Putamen (tissue), 1 donor: ENCODE results near the gene LATS2.

Experiments used
- DNase-seq: peaks from one replicate; pipeline ENCODE4 v3.0.0-alpha.2; 2016; ENCODE audit warnings: low spot score

LATS2 gene

DNA sequence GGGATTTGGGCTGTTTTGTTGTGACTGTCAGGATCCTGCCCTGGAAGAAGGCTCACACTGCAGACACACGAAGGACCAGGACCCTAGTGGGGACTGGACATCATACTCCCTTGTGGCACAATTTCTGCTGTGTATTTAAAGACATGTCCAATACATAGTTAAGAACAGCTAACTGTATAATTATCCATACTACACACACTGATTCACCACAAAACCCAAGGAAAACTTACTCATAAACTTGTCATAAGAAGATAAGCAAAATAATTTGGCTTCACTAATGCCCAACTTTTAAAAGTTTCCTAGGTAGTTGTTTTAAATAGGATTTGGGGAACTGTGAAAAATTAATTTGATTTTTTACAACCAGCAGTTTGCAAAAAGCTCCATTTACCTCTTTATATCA lies 46.1 kb downstream of the LATS2 start:
- DNase-seq = no peak

DNA sequence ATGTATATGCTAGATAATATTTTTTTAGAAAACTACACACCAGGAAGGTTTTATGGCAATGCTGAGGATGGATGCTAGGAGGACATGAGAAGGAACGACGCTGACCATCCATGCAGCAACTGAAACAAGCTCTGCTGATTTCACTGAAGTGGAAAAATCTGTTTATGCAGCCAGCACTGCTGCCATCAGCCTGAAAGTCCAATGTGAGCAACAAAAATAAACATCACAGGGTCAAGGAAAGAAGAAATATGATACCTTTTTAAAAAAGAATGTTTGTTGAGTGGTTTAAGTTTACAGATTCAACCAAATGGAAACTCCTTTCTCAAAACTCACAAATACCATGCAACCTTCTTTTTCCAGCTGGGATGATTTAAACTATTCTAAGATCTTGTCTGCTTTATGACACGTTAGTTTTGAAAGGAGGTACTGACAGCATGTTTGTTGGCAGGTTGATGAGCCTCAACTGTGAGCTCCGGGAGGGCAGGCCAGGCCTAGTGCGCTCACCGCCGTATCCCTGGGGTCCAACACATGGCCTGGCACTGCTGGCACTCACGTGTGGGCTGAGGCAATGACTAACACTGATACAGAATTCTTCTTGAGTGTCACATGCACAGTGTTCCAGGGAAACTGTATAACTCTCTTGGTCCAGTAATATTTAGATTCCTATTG lies 46.8 kb downstream of the LATS2 start:
- no peak for DNase-seq

DNA sequence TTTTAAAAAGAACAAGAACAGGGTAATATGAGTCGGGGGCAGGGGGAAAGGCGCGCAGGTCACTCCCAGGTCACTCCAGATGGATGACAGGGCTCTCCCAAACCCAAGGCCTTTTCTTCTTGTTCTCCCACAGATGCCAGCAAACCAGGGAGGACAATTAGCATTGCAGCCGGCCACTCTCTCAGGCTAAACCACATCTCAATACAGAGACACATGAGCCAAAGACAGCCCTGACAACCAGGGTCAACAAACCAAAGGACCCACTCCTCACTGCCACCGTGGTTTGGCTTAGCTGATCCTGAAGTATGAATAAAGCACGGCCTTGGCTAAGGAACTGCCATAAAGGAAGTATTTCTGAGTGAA lies 47.3 kb downstream of the LATS2 start:
- no peak for DNase-seq

DNA sequence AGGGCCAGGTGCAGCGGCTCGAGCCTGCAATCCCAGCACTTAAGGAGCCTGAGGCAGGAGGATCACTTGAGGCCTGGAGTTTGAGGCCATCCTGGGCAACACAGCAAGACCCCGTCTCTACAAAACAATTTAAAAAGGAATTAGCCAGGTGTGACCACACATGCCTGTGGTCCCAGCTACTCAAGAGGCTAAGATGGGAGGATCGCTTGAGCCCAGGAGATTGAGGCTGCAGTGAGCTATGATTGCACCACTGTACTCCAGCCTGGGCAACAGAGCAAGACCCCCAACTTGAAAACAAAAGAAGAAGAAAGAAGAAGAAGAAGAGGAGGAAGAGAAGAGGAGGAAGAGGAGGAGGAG lies 47.7 kb downstream of the LATS2 start:
- DNase-seq = no peak

DNA sequence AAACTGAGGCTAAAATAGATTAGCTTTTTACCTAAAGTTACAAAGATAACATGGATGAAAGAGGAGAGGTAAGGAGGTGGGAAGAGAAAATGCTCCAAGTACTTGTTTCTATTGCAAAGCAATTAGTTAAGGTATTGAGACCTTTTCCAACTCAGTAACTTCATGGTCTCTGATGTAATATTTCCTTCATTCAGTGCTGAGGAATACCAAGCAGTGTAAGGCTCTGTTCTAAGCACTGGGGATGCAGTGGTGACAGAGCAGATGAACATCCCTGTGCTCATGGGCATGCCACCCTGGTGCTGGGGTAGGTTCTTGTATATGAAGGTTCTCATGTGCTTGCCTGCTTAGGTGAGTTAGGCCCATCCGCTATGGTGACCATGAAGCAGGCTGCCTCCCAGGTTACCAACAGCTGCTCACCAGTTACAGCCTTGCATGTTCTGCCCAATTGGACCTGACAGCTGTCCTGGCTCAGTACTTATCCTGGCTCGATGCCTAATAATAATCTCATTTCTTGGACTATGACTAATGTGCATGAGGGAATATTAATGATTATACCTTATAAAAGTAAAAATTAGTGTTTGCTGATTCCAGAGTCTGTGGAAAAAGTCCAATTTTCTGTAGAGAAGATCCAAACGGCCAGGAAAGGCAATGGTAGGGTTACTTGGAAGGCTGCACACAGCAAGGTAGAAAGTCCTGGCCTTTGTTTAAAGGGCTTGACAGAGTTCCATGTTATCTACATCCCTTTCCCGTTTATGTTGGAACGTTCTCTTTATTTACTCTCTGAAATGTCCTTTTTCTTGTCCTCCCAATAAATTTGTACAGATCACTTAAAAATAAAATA lies 48.3 kb downstream of the LATS2 start:
- DNase-seq = no peak

DNA sequence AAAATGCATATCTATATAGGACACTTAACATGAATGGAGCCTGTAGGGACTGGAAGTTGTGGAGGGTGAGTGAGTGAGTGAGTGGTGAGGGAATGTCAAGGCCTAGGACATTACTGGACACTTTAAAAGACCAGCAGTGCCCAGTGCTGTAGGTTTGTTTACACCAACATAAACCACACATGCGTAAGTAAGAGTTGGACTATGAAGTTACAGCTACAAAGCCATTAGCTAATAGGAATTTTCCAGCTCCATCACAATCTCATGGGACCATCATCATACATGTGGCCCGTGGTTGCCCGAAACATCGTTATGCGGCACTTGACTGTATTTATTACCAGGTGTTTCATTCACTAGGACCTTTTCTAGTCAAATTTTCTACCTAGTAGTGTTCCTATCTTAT lies 49.2 kb downstream of the LATS2 start:
- no peak for DNase-seq

DNA sequence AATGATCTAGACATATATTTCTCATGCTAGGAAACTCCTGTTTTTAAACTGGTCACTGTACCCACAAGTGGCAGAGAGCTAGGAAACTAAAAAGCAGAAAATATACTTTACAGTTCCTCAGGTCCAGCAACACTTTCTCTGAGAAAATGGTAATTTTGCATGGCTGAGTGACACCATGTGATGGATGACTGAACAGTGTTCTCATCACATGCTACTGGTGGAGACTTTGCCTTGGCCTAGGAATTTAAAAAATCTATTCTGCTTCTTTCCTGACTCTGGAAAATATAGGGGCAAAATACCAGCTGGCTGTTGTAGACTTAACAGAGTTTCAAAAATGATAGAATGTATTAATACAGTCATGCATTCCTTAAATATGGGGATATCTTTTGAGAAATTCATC lies 50.0 kb downstream of the LATS2 start:
- no peak for DNase-seq

DNA sequence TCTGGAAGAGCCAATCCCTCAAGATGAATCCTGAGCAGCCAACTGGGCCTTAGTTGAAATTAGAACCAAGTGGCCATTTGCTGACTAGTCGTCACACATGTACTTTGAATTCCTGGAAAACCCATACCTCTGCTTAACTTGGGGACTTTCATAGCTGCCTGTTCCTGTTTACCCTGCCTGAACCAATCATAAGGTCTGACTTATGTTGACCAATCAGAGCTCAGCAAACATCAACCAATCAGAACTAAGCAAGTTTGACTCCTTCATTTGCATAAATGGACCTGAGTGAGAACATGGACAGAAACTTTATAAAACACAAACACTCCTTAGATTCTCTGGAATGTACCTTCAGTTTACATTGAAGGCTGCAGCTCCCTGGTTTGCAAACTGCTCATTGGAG lies 50.8 kb downstream of the LATS2 start:
- no peak for DNase-seq

DNA sequence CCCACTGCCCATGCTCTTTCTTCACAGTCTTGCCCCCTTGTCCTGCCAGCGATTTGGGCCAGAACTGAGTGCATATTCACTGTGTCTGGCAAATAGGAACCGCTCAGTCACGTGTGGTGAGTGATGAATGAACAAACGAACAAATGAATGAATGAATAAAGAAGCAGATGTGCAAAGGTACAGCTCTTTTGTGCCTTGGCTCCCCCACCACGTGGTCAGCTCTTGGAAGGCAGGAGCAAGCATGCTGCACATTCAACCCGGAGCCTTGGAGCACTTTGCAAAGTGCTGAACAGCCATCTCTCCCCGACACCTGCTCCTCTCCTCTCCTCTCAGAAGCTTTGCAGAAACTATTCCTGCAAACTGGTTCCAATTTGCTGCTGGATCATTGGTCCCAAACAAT lies 52.4 kb downstream of the LATS2 start:
- no peak for DNase-seq

DNA sequence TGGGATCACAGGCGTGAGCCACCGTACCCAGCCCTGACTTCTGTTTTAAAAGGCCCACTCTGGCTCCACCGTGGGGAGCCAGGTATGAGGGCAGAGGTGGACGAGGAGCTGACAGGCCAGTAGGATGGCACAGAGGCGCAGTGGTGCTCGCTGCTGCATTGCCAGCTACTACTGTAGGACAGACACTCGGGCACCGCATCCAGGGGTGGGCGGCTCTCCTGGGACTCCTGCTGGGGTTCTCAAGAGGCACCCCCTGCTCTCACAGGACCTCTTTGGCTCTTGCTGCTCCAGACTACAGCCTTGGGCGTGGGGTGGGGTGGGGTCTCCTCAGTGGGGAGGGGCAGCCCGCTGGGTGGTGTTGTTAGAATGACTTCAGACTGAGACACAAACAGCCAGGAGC lies 53.4 kb downstream of the LATS2 start:
- DNase-seq = no peak

DNA sequence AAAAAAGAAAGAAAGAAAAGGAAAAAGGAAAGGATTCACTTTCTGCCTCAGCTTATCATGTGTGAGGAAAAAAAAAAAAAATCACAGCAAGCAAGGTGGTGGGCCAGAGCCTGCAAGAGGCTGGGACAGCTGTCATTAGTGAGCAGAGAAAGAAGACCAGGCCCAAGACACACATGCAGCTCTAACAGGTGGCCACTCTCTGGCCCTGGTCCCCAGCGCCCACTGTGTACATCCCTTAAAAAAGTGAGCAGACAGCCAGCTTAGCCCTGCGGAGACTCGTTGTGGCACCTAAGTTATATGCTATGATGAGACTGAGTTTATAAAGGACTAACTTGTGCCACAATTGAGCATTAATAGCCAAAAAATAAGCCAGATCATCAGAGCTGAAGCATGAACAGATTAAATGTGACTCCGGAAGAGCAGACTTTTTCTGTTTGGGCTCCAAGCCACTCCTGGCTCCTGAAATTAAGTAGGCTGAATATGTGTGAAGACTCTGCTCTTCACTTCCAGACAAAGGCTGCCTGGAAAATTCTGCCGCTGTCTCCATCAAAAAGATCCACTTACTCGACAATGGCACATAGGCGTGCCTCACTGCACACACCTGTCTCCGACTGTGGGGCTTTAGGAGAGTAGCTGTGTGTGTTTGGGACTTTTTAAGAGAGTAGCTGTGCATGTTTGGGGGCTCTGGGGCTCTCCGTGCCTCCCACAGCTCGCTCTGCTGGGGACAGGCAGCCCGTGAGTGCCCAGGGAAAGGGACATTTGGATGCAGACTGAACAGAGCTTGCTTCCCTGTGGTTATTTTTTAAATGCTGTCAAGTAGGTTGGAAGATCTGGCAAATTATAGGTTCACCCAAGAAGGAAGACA lies 55.0 kb downstream of the LATS2 start:
- DNase-seq = no peak

DNA sequence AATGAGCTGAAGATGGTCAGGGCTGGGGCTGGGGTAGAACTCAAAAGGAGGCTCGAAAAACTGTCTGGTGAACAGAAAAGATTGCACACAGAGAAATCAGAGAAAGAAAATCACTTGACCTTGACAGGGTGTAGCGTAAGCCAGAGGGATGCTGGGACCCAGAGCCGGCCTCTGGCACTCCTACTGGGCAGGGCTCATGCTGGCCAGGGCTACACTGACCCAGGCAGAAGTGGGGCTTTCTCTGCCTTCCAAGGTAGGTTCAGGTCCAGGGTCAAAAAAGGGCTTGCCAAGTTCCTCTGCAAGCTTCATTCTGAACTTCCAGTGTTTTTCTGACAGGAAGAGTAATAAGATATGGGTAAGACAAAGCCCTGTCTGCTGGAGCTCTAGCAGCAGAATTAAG lies 56.2 kb downstream of the LATS2 start:
- DNase-seq = no peak

DNA sequence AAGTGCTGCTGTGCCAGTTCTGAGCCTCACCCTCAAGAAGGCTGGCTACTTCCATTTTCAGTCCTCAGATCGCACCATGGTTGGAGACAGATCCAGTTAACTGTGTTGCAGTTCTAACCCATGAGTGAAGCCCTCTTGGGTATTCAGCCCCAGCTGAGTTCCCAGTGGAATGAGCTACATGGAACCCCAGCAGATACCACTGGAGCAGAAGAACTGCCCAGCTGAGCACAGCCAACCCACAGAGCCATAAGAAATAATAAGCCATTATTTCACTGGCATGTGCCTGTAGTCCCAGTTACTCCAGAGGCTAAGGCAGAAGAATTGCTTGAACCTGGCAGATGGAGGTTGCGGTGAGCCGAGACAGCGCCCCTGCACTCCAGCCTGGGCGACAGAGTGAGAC lies 59.9 kb downstream of the LATS2 start:
- no peak for DNase-seq

DNA sequence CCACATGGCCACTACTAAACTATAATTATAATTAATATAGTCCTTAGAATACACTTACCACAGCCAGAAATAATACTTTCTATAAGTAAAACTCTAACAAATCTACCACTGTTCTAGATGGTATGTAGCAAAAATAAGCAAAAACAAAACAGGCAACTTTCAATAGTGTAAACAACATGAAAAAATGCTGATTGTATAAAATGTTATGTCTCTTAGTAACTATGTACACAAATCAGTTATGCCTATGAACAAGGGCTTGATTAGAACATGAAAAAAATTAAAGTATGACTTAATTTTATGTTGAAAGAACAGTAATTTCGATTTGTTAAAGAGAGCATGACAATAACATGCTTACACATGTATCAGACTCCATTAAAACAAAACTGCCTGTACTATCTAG lies 60.7 kb downstream of the LATS2 start:
- DNase-seq = no peak

DNA sequence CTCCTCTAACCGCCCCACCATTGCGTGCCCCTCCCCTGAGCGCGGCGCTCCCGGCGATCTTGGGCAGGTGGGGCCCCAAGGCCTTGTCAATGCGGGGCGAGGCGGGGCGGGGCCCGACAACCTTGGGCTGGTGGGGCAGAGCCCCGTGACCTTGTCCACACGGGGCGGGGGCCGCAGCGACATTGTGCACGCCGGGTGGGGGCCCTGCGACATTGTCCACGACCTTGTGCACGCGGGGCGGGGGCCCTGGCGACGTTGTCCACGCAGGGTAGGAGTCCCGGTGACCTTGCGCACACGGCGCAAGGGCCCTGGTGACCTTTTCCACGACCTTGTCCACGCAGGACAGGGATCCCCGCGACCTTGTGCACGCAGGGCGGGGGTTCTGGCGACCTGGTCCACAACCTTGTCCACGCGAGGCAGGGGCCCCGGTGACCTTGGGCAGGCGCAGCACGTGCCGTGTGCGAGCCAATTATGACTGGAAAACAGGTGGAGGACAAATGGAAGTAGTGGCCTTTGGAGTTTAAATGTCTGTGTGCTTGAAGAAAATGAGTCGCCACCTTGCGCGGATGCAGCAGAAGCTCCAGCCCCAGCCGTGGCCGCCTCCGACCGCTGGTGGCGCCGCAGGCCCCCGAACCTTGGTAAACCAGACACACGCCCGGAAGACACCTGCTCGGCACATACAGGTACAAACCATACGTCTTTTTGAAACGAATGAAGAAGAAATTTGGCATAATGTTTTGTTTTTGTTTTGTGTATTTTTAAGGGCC lies 62.6 kb downstream of the LATS2 start:
- no peak for DNase-seq

DNA sequence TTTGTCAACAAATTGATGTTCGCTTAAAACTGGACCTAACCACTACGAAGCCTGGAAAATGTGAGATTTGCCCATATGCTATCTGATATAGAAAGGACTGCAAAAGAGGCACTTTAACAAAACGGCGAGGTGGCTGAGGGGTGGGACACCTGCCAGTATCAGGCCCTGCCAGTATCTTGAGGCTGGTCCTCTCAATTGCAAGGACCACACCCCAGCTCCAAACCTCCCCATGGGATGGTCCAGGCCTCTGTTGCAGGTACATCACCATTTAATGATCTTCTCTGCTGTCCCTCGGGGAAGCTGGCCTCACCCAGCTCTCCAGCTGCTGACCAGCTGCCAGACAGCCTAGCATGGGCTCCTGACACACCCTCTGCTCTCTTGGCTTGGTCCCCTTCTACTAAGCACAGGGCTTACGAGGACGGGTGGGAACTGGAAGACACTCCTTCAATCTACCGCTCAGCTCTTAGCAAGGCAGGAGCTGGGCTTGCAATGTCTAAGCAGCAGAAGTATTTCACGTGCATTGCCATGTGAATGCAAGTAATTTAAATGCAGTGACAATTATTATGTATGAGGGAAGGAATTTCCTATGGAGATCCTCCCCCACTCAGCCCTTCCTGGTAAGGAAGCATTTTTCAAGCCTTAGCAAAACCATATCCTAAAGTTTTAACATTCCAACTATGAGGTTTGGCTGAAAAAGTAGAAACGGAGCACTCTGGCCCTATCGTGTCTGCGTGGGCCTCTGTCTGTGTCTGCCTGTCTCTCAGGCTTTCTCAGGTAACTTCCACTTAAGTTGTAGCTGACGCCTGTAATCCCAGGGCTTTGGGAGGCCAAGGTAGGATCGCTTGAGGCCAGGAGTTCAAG lies 63.9 kb downstream of the LATS2 start:
- peak; percentile 55 for DNase-seq

DNA sequence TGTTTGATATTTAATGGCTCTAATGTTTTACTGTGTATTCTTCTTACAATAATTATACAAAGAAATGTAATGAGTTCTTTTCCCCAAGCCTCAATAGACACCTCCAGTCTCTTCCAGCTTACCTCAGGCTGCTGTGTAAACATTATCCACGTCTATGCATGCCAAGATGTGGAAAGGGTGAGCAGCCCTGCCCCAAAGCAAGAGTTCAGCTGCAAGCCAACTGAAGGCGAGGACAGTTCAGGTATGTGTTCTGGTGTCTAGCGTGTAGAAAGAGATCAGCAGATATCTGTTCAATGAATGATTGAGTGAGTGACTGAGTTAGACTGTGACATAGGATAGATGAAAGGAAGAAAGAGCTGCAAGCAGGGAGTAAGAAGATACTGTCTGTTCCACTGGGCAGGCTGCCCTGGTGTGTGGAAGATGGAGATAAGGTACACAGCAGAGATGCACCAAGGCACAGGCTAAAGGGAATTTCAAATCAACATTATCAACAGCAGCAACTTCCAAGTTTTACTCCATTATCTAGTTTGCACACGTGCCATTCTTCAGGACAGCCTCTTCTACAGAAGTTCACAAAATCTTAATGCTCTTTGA lies 66.0 kb downstream of the LATS2 start:
- no peak for DNase-seq

DNA sequence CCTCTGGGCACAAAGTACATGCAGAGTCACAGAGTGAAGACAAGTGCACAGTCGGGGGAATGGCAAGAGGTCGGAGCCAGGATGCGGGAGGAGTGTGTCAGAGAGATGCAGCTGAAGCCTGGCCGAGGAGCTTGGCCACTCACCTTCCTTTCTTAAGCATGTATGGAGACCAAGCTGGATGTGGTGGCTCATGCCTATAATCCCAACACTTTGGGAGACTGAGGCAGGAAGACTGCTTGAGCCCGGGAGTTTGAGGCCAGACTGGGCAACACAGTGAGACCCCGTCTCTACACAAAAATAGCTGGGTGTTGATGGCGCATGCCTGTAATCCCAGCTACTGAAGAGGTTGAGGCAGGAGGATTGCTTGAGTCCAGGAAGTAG lies 67.0 kb downstream of the LATS2 start:
- no peak for DNase-seq

DNA sequence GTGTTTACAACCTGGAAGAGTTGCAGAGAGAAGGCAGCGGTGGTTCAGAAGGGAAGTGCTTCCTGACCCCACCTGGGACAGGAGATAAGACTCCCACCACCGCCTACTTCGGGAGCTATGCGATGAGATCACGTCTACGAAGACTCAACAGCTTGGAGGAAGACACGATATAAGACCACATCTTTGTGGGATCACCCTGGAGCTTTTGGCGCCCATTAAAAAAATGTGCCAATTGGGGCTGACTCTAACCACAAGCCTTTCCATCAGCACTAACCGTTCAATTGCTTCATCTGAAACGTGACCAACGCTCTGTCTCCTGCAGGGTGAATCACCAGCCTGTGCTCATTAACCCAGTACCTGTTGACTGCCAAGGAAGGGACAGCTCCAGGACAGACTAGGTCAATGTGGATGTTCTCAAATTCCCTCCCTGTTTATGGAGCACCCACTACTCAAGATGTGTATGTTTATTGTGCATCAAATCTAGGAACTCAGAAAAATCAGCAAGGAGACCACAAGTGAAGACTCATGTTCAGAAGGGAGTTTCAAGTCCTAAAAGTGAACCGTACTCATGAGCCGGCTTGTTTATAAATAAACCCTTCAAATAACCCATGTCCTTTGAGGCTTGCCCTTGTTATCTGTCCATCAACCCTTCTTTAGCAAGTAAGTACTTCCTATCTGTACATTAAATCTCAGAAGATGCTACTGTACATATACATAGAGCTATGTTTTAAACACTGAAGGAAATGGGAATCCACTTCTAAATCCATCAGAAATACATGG lies 67.5 kb downstream of the LATS2 start:
- DNase-seq = no peak

DNA sequence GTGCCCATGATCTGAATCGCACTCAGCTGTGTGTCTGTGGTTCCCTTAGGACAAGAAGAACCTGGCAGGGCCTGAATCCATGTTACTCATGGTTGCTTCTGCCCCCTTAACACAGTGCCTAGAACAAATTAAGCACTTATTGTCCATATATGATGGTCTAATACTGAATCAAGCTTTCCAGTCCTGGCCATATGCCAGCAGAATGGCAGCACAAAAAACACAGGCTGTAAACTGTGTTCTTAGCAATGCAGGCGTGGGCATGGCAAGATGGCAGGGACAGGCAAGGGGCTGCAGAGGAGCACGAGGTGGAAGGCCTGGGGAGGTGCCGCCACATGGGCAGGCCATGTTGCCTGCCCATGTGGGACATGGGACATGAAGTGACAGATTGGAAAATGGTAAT lies 68.2 kb downstream of the LATS2 start:
- DNase-seq = no peak
